GM21360 (cell line): ENCODE data around the gene PSMD13.
"Not testable (repeated sequence)": the region's sequence is repeated elsewhere in the genome, so short reads cannot be mapped to it uniquely, and the experiment has no call there.

Source experiments
- ATAC-seq: cut with Tn5 transposase; IDR thresholded peaks from one replicate; pipeline ENCODE4 v1.9.1; 2021; ENCODE audit warnings: mild to moderate bottlenecking, moderate library complexity; ENCODE audit not compliant: unreplicated experiment

The PSMD13 gene

GRCh38 chr11:285894-286220, 49.1 kb downstream of the PSMD13 start:
- no peak for ATAC-seq

DNA sequence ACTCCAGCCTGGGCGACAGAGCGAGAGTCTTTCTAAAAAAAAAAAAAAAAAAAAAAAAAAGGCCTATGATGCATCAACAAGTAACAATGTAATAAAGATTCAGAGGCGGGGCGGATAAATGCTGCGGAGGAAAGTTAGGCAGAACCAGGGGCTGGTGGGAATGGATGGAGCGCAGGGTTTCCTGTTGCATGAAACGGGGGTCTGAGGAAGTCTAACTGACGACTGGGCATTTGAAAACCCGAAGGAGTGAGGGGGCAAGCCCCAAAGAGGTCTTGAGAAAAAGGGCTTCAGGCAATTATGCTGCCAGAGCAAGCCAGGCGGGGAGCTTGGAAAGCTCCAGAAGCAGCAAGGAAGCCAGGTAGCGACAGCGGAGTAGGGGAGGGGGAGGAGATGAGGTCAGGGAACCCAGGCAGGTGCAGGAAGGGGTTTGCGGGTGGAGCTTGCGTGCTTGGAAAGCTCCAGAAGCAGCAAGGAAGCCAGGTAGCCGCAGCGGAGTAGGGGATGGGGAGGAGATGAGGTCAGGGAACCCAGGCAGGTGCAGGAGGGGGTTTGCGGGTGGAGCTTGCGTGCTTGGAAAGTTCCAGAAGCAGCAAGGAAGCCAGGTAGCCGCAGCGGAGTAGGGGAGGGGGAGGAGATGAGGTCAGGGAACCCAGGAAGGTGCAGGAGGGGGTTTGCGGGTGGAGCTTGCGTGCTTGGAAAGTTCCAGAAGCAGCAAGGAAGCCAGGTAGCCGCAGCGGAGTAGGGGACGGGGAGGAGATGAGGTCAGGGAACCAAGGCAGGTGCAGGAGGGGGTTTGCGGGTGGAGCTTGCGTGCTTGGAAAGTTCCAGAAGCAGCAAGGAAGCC, 50.4 kb downstream of the PSMD13 start:
- not testable (repeated sequence) for ATAC-seq

DNA sequence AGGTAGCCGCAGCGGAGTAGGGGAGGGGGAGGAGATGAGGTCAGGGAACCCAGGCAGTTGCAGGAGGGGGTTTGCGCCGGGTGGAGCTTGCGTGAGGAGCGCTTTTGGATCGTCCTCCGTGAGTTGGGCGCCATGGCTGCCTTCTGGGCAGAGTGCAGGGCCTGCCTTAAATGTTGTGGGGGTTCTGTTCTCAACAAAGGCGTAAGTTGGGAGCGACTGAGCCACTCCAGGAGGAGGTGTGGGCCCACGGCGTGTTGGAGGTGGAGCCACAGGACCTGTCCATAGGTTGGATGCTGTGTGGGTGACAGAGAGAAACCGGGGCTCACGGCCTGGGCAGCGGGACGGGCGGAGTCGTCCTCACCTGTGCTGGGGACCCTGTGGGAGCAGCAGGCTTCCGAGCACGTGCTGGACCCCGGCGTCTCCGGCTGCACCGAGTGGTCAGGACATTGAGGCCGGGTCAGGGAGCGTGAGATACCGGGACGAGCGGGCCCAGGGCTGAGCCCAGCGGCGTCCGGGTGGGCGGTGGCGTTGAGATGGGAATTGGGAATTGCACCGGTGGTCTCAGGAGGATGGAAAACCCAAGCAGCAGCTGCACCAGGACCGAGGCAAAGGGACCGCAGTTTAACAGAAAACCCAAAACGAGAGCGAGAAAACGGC, 51.2 kb downstream of the PSMD13 start:
- ATAC-seq, result no peak

GRCh38 chr11:288478-289397, 52.0 kb downstream of the PSMD13 start, which contains the start of gene PGGHG:
TSS of gene PGGHG (plus strand) at chr11:289126. CDS start at chr11:289817, 691 bp downstream.
- no peak for ATAC-seq

- ATAC-seq, result no peak
Measured at GRCh38 chr11:289398-289711, 52.6 kb downstream of the PSMD13 start.

DNA sequence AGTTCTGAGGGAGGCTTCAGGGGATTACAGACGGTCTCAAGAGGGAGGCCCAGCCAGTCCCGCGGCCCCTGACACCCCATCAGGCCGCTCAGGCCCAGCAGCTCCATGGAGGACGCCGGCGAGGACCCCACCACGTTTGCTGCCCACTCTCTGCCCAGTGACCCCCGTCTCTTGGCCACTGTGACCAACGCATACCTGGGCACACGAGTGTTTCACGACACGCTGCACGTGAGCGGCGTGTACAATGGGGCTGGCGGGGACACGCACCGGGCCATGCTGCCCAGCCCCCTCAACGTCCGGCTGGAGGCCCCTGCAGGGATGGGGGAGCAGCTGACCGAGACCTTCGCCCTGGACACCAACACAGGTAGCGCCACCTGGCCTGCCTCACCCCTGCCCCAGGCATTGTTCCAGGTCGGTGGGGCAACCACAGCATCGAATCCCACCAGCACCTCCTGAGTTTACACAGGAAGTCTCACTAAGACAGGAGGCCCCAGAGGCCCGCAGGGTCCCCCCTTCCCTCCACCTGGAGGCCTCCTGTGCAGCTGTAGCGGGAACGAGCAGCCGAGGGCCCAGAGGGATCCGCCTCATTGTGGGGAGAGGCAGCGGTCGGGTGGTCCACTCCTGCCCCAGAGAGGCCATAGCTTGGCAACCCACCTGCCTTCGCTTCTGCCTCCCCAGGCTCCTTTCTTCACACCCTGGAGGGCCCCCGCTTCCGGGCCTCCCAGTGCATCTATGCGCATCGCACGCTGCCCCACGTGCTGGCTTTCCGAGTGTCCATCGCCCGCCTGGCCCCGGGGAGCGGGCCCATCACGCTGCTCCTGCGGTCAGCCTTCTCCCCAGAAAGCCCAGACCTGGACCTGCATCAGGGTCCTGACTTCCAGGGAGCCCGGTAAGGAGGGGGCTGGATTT, 53.2 kb downstream of the PSMD13 start:
- no peak for ATAC-seq

- no peak for ATAC-seq
Measured at GRCh38 chr11:290621-291231, 54.0 kb downstream of the PSMD13 start.

GRCh38 chr11:291281-292210, 54.8 kb downstream of the PSMD13 start:
- ATAC-seq, result no peak

GRCh38 chr11:292211-293121, 55.7 kb downstream of the PSMD13 start:
- no peak for ATAC-seq

- no peak for ATAC-seq
Measured at GRCh38 chr11:293271-293851, 56.6 kb downstream of the PSMD13 start.

GRCh38 chr11:293852-294661, 57.3 kb downstream of the PSMD13 start:
- ATAC-seq, result no peak

GRCh38 chr11:294780-295179, 58.0 kb downstream of the PSMD13 start:
- no peak for ATAC-seq

DNA sequence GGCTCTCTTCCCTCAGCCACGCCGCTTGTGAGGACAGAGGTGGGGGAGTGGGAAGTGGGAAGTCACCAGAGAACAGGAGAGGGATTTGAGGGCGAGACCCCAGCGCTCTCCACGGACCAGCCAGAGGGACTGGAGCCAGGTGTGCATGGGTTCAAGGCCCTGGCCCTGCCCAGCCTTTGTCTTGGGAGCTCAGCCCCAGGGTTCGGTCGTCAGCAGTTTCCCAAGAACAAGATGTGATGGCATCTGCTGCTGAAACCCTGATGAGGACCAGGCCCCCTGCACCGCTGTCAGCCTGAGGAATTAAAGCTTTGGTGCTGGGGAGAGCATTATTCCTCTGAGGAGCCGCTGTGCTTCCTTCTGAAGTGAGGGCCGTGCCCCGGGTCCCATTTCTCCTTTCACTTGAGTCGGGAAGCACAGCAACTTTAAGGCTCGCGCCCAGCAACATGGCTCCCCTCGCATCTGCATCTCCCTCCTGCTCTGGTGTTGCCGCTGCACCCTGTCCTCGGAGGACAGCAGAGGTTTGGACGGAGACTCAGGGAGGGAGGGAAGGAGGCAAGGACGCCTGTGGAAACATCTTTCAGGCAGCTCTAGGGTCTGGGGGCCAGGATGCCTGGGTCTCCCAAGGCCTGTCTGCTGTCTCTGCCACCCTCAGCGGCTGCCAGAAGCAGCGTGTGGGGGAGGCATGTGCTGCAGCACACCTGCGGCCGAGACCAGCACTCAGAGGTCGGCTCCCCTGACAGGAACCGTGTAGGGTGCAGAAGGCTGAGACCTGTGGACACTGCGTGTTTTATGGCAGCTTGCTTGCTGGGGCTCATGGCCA, 58.8 kb downstream of the PSMD13 start:
- ATAC-seq, result no peak

DNA sequence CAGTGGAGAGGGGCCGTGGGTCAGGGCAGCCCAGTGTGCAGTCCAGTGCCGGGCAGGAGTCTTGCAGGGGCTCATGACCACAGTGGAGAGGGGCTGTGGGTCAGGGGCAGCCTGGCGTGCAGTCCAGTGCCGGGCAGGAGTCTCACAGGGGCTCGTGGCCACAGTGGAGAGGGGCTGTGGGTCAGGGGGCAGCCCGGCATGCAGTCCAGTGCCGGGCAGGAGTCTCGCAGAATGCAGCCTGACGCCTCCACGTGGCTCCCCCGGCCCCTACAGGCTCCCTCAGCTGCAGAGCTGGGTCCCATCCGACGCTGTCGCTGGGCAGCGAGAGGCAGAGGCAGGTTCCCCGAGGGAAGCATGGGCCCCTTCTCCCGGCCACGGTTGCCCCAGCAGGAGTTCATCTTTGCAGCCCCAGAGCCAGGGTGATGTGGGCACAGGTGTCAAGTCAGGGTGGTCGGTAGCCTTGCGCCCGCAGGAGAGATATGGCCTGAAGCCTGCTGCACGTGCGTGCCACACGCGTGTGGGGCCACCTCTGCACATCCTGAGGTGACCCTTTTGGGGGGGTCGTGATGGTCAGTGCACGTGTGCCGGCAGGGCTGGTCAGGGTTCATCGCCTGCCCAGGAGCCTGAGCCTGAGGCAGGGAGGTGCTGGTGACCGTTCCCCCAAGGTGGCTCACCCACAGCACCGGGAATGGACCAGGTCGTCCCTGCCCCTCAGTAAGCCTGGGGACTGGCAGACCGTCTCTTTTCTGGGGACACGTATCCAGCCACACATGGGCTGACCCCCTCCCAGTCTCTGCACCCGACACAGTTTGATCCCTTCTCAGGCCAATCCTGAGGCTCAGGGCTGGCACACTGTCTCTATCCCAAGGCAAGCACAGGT, 59.6 kb downstream of the PSMD13 start:
- ATAC-seq, result no peak

DNA sequence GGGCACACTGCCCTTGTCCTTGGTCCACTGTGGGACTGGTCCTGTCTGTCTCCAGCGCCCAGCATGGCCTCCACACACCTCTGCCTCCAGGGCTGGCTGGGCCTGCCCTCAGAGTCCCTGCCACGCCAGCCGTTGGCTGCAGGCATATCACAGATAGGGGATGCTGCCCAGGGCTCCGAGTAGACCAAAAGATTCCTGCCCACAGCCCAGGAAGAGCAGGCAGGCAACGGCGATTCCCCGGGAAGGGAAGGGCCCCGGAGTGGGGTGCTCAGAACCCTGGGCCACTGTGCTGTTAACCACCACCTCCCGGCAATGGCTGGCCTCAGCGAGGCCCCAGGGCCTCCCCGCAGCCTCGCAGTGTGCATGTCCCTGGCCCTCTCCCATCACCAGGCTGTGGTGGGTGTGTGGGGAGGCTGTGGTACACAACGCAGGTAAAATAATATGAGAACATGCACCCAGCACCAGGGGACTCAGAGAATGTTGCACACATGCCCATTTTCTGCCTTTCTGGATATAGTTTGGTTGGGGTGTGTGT, 60.3 kb downstream of the PSMD13 start:
- no peak for ATAC-seq
